LNCAP (cell line): ENCODE data around the gene TAAR2.

ENCODE experiments used
- TF ChIP-seq, protein P1 (sequence below): fragments of 450-650 bp; IDR thresholded peaks from 2 replicates; pipeline ENCODE4 v1.5.1; 2017; ENCODE audit warnings: mild to moderate bottlenecking

TAAR2 gene

DNA sequence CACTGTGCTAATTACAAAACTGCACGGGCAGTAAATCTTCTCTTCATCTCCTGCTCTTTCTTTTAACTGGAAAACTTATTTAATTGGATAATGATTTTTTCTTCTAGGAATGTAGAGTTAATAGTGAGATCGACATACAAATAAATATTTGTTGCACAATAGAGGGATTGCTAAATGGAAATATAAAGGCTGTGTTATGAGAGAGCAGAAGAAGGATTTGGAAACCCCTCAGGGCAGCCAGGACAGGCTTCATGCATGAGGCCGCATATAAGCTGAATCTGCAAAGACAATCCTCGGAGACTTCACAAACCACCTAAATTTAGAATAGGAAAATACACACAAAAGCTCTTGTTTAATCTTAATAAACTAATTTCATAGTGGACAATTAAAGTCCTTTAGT is 37.8 kb upstream of the TAAR2 start:
- TF ChIP-seq, protein P1, sequence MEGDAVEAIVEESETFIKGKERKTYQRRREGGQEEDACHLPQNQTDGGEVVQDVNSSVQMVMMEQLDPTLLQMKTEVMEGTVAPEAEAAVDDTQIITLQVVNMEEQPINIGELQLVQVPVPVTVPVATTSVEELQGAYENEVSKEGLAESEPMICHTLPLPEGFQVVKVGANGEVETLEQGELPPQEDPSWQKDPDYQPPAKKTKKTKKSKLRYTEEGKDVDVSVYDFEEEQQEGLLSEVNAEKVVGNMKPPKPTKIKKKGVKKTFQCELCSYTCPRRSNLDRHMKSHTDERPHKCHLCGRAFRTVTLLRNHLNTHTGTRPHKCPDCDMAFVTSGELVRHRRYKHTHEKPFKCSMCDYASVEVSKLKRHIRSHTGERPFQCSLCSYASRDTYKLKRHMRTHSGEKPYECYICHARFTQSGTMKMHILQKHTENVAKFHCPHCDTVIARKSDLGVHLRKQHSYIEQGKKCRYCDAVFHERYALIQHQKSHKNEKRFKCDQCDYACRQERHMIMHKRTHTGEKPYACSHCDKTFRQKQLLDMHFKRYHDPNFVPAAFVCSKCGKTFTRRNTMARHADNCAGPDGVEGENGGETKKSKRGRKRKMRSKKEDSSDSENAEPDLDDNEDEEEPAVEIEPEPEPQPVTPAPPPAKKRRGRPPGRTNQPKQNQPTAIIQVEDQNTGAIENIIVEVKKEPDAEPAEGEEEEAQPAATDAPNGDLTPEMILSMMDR = no peak

- TF ChIP-seq, protein P1 = no peak
Measured at GRCh38 chr6:132659082-132659481, 35.0 kb upstream of the TAAR2 start, which contains the start of gene TAAR1. TSS of gene TAAR1 (minus strand) at chr6:132659182. CDS start at chr6:132646003, 13,179 bp downstream.

- TF ChIP-seq, protein P1 = no peak
Measured at GRCh38 chr6:132651062-132651461, 27.0 kb upstream of the TAAR2 start.

GRCh38 chr6:132650429-132650828 is 26.4 kb upstream of the TAAR2 start:
- TF ChIP-seq, protein P1 = no peak

GRCh38 chr6:132648828-132649227 is 24.8 kb upstream of the TAAR2 start:
- TF ChIP-seq, protein P1 = no peak

DNA sequence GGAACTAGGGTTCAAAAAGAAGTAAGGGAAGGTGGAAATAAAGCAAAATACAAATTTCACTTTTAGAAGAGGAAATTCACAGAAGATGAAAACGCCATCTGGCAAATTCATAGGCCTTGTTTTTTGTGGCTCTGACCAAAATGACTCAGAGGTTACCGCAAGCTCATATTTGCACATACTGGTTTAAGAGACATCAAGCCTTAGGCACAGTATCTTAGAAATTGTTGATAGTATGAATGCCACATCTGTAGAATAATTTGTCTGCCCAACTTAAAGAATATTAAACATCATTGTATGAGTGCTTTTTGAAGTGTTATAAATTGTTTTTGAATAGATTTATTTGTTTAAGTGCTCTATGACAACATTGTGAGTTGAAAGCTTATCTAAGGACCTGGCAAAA is 24.3 kb upstream of the TAAR2 start:
- TF ChIP-seq, protein P1 = no peak

GRCh38 chr6:132643547-132643946 is 19.5 kb upstream of the TAAR2 start:
- TF ChIP-seq, protein P1 = no peak

DNA sequence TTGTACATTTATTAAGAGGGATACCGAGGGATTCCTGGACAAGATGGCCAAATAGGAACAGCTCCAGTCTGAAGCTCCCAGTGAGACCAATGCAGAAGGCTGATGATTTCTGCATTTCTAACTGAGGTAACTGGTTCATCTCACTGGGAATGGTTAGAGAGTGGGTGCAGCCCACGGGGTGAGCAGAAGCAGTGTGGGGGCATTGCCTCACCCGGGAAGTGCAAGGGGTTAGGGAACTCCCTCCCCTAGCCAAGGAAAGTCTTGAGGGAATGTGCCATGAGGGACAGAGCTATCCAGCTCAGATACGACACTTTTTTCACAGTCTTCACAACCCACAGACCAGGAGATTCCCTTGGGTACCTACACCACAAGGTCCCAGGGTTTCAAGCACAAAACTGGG is 10.7 kb upstream of the TAAR2 start:
- TF ChIP-seq, protein P1 = no peak
